H1 (cell line): ENCODE data around the gene TXNL4A. TPM values are rescaled to one million over a fixed set of nuclear protein-coding genes. Genes with fewer than 3 reads are reported as not detected.

ENCODE experiments used
- GABPA ChIP-seq: IDR thresholded peaks from 2 replicates; pipeline ENCODE4 v1.6.1; 2011; ENCODE audit warnings: mild to moderate bottlenecking, low read length, moderate library complexity, borderline replicate concordance; ENCODE audit not compliant: insufficient read depth
- KDM1A ChIP-seq: fragments of 200-600, 300-600 bp; sonication (generic); IDR thresholded peaks from 2 replicates; pipeline ENCODE4 v1.7.1; 2016; ENCODE audit warnings: mild to moderate bottlenecking, low read length, borderline replicate concordance
- PHF8 ChIP-seq: fragments of 200-600 bp; sonication (generic); conservative IDR thresholded peaks from 2 replicates; pipeline ENCODE4 v1.7.1; 2012; ENCODE audit warnings: low read depth, mild to moderate bottlenecking, inconsistent platforms, low read length, moderate library complexity
- POLR2A ChIP-seq, 2 experiments: IDR thresholded peaks; 1 replicate in 1 of 2; 2 replicates in 1 of 2; pipeline ENCODE4 v1.6.1; 2011; ENCODE audit warnings: low read depth in 2 of 2, low read length in 2 of 2, mild to moderate bottlenecking in 2 of 2; ENCODE audit errors: control extremely low read depth in 1 of 2
- POLR2AphosphoS5 ChIP-seq: IDR thresholded peaks from 2 replicates; pipeline ENCODE4 v1.6.1; 2011; ENCODE audit warnings: low read depth, low read length
- RAD21 ChIP-seq, 2 experiments: IDR thresholded peaks in 1 of 2; conservative IDR thresholded peaks in 1 of 2; 2 replicates each; pipeline ENCODE4 v1.6.1; 2011; ENCODE audit warnings: low read depth in 2 of 2, low read length in 2 of 2, improper control_type of control experiment in 1 of 2, inconsistent platforms in 1 of 2, mild to moderate bottlenecking in 1 of 2, moderate library complexity in 1 of 2
- SAP30 ChIP-seq: fragments of 300-600 bp; sonication (generic); IDR thresholded peaks from 2 replicates; pipeline ENCODE4 v1.7.1; 2012; ENCODE audit warnings: low read length, moderate library complexity, mild to moderate bottlenecking, inconsistent platforms; ENCODE audit not compliant: insufficient read depth, insufficient replicate concordance
- SRF ChIP-seq: IDR thresholded peaks from 2 replicates; pipeline ENCODE4 v1.6.1; 2011; ENCODE audit warnings: mild to moderate bottlenecking, low read depth, low read length, moderate library complexity
- TAF1 ChIP-seq: IDR thresholded peaks from 2 replicates; pipeline ENCODE4 v1.6.1; 2011; ENCODE audit warnings: mild to moderate bottlenecking, low read depth, low read length
- TCF12 ChIP-seq: IDR thresholded peaks from 2 replicates; pipeline ENCODE4 v1.6.1; 2011; ENCODE audit warnings: low read depth, mild to moderate bottlenecking, low read length
- YY1 ChIP-seq: IDR thresholded peaks from 2 replicates; pipeline ENCODE4 v1.6.1; 2011; ENCODE audit warnings: low read depth, mild to moderate bottlenecking, low read length
- polyA plus RNA-seq, 7 experiments: library from polyadenylated mRNA; depleted of rRNA in 3 of 7; stranded (reverse) in 5 of 7; unstranded in 2 of 7; fragments of >200 nt in 5 of 7; fragments of 200-250 nt in 2 of 7; gene quantifications; 1 replicate in 5 of 7; 2 replicates in 1 of 7; 4 replicates in 1 of 7; pipeline versions ENCODE4 v1.2.1 to v1.2.3, GENCODE V29; 2011 to 2013; ENCODE audit warnings: missing spikeins in 2 of 7, mixed read lengths in 2 of 7
- total RNA-seq: library from RNA; stranded (reverse); fragmentation: NEBNext Ultra II Directional; extraction: Animal tissue kit (Norgen Biotek cat#: 25700); gene quantifications from 2 replicates; pipeline ENCODE4 v1.2.1, GENCODE V29; 2021
- TF ChIP-seq, protein P1 (sequence below): IDR thresholded peaks from 2 replicates; pipeline ENCODE4 v1.6.1; 2012; ENCODE audit warnings: inconsistent platforms
- TF ChIP-seq, protein P2 (sequence below): IDR thresholded peaks from 2 replicates; pipeline ENCODE4 v1.6.1; 2011; ENCODE audit warnings: low read depth, mild to moderate bottlenecking, low read length; ENCODE audit not compliant: insufficient read depth
- TF ChIP-seq, protein P3 (sequence below): IDR thresholded peaks from 2 replicates; pipeline ENCODE4 v1.6.1; 2011; ENCODE audit warnings: low read length, improper control_type of control experiment

Gene TXNL4A
- total and polyA plus RNA-seq, 2 of the 8 experiments (the other 6 are each of a cell fraction or from before 2014, with no cell fraction given) = 169 to 181 TPM

DNA sequence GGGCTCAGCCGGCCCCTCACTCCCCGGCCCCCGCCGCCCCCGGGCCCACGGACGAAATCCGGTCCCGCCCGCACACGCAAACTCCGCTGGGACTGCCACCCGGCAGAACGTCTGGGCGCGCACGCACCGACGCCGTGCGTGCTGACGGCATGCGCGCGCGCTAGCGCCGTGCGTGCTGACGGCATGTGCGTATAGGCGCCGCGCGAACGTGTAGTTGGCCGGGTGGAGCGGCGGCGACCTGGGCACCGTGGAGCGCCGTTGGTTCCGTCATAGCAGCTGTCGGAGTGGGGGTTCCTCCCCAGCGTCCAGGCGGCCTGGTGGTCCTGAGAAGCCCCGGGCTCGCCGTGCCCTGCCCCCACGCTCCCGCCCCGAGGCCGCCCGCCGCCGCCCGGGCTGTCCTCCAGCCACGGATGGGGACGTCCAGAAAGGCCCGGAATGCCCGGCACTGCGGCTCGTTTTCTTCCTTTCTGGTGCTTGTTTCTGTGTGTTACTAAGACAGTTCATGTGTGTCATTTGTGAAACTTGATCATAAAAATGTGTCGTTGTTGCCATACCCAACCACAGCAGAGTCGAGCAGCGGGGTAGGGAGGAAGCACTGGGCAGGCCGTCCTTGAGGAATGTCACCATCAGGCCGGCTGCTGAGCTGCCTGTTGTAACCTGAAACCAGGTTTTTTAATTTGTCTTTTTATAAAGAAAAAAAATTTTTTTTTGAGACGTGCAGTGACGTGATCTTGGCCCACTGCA, at the start of gene TXNL4A (continued):
- TF ChIP-seq, protein P1, sequence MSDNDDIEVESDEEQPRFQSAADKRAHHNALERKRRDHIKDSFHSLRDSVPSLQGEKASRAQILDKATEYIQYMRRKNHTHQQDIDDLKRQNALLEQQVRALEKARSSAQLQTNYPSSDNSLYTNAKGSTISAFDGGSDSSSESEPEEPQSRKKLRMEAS = peak; percentile 81
- TF ChIP-seq, protein P2, sequence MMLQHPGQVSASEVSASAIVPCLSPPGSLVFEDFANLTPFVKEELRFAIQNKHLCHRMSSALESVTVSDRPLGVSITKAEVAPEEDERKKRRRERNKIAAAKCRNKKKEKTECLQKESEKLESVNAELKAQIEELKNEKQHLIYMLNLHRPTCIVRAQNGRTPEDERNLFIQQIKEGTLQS = no peak
- TF ChIP-seq TAF1 = peak; percentile 56; the same call in 1 of the 2 replicates
- no peak for TF ChIP-seq KDM1A
- TF ChIP-seq SRF = no peak
- no peak for TF ChIP-seq RAD21 (IDR thresholded peaks at IDR 0.05 in 1 of 2, conservative IDR thresholded peaks at IDR 0.05 in 1 of 2; ENCODE audit: low read depth in 2 of 2, low read length in 2 of 2)
- TF ChIP-seq YY1 = no peak
- peak; percentile 41 for TF ChIP-seq SAP30
- TF ChIP-seq PHF8 = peak; percentile 73
- no peak for TF ChIP-seq TCF12
- peak; percentile 50 to 90 for TF ChIP-seq POLR2A (IDR thresholded peaks at IDR 0.05; ENCODE audit: control extremely low read depth in 1 of 2, low read depth in 2 of 2, low read length in 2 of 2)
- peak; percentile 91 for TF ChIP-seq POLR2AphosphoS5
- TF ChIP-seq, protein P3, sequence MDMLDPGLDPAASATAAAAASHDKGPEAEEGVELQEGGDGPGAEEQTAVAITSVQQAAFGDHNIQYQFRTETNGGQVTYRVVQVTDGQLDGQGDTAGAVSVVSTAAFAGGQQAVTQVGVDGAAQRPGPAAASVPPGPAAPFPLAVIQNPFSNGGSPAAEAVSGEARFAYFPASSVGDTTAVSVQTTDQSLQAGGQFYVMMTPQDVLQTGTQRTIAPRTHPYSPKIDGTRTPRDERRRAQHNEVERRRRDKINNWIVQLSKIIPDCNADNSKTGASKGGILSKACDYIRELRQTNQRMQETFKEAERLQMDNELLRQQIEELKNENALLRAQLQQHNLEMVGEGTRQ = no peak
- no peak for TF ChIP-seq GABPA
